Muscle of arm (tissue), 12 donors: ENCODE measurements around the gene PLD5. TPM values are rescaled to one million over a fixed set of nuclear protein-coding genes. Genes with fewer than 3 reads are reported as not detected.
"Not testable (repeated sequence)": the region's sequence is repeated elsewhere in the genome, so short reads cannot be mapped to it uniquely, and the experiment has no call there.

Experiments used
- DNase-seq: peaks from one replicate; pipeline ENCODE4 v3.0.0-alpha.2; 2013
- polyA plus RNA-seq, 12 donors: library from polyadenylated mRNA; unstranded; fragments of 120-200 nt; gene quantifications; one replicate each; pipeline ENCODE4 v1.2.1, GENCODE V29; 2013; ENCODE audit not compliant: insufficient read length in 12 of 12

The PLD5 gene
- polyA plus RNA-seq, 12 donors = 1.0 to 3.2 (median 1.5) TPM; not detected in 2

DNA sequence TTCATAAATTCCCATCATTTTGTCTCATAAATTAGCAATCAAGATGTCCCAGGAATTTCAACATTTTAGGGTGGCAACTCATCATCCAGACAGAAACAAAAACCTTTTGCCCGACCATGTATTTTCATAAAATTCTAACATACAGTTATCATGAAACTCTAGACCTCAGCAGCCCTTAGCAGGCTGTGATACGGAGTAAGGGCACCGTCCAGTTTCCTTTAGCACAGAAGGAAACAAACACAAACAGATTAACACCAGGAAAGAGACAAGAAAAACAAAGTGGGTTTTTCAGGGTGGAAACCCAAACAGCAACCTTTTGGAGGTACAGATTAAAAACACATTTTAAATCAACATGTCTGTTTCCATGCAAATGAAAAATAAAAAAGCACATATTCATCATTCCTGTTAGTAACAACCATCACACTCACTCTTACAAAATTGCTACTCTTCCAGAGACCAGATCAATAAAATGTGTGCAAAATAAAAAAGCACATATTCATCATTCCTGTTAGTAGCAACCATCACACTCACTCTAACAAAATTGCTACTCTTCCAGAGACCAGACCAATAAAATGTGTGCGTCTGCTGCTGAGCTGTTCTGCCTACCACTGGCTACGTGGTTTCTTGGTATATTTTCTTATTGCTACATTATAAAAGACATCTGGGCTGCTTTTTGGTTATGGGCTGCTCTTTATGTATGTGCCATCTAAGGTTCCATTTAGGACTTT lies 241.6 kb downstream of the PLD5 start:
- not testable (repeated sequence) for DNase-seq

DNA sequence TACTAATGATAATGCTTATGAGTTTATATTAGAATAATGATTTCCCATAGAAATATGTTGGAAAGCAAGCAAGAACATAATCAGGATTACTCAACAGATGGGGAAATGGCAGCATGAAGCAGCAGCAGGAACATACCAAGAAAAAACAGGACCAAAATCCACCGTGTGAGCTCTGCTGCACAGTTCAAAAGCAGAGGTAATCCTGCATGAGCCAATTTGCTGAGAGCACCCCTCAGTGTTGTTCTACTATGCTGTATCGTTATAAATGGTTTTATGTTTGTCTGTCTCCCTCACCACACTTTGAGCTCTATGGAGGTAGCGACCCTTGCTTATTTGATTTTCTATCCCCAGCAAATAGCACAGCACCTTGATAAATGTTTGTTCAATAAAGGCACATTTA lies 246.1 kb downstream of the PLD5 start:
- DNase-seq = not testable (repeated sequence)

DNA sequence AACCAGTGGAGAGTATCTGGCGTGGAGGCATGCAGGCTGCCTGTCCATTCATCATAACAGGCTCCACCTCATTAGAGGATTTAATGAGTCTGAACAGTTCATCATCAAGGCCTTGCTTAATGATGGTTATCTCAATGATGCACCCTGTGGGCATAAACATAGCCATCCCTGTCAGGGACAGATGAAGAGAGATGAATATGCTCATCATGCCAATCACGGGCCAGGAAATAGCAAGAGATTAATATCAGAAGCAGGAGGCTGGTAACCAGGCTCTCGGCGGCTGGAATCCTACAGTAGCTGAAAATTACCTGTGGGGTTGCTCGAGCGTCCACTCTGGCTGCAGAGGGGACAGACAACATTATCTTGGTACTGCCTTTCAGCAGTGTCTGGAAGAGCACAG lies 247.7 kb downstream of the PLD5 start:
- not testable (repeated sequence) for DNase-seq

DNA sequence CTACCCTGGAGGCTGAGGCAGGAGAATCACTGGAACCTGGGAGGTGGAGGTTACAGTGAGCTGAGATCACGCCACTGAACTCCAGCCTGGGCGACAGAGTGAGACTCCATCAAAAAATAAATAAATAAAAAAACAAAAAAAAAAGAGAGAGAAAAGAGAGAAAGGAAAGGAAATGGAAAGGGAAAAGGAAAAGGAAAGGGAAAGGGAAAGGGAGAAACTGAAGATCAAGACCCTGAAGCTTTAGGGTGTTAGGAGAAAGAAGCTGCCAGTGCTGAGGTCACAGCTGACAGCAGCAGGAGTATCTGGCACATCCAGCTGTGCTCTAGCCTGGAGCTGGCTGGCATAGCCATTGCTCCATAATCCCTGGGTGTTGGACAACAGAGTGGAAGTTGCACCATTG lies 257.5 kb downstream of the PLD5 start:
- DNase-seq = not testable (repeated sequence)

DNA sequence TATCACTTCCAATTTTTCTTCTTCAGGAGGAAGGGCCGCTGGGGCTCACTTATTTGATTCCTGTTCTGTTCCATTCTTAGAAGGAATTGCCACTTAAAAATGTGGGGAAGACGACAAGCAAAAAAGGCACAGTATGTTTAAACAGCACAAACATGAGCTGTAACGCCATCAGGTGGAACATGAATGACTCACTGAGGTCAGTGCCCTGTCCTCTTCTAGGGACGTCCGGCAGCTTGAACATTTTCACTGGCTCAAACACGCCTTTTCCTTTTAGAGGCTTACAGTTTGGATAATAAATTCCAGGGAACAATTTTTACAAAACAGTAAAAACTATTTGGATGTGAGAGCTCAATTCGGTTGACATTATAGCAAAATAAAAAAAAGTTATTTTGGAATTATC lies 260.1 kb downstream of the PLD5 start:
- DNase-seq = not testable (repeated sequence)

DNA sequence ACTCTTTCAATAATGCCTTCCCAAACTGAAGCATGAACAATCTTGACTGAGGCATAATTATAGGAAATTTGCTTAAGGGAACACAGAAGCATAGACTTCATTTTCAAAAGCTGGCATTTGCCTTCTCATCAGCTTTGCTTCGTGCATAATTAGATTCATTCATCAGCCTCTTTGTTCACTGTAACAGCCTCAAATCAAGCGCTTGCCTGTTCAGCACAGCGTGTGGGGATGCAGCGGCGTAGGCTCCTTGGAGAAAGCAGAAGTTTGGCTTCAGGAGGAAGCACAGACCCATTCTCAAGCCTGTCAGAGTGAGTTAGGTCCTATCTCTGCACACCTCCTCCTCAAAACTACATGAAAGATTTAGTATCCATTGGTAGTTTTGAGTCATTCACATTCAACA lies 279.2 kb downstream of the PLD5 start:
- no peak for DNase-seq

DNA sequence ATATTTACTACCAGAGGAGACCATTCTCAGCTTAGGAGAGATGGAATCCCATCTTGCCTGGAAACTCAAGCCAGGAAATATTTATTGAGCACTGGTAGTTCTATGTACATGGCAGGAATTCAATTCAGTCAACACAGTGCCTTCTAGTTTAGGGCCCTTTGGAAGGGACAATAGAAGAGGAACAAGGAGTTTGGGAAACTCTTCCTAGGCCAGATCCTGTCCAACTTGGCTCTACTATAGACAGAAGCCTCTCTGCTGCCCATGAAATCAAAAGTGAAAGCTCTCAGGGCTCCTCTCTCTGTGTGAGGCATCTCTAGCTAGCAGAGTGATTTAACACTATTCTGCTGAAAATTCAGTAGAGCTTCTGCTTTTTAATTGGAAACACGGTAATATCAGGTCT lies 281.0 kb downstream of the PLD5 start:
- no peak for DNase-seq

DNA sequence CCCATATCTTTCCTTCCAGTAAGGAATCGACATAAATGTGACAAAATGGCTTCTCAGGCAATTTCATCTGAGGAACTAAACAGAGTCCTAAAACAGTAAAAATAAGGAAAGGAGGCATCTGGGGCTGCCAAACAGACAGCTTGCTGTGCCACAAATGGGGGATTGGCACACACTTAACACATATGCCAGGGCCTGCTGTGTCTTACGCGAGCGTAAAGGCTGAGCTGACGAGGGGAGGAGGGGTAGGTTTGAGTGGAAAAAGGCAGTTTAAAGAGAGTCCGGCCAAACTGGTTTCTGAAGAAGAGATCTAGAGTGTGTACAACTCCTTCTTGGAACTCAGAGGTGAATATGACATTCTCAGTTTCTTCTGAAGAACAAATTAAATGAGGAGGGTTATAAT lies 281.5 kb downstream of the PLD5 start:
- DNase-seq = peak; percentile 9

DNA sequence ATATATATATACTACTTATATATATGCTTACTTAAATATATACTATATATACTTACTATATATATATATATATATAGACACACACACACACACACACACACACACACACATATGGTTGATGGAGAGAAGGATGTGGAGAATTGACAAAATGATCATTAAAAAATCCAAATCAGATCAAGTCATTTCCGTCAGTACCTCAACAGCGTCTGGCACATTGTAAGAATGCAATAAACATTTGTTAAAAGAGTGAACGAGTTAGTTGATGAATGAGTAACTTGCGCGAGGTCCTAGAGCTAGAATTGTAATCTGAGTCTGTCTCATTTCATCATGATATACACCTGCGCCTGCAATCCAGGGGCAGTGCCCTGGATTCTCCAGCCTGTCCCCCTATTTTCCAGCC lies 282.6 kb downstream of the PLD5 start:
- no peak for DNase-seq

DNA sequence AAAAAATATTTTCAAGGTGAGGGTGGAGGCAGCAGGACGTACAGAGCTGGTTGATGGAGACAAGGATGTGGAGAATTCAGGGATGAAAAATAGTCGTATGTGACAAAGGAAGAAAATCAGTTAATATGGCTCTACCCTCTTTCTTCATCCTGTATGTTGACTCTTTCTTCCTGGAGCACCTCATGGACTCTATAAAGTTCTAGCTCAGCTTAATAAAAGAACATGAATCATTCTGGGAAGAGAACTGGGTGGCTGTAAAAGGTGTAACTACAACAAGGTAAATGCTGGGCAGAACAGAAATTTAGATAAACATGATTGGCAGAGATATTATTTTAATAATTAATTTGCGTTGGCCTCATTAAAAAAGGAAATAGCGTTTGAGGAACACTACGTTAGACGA lies 283.8 kb downstream of the PLD5 start:
- no peak for DNase-seq

DNA sequence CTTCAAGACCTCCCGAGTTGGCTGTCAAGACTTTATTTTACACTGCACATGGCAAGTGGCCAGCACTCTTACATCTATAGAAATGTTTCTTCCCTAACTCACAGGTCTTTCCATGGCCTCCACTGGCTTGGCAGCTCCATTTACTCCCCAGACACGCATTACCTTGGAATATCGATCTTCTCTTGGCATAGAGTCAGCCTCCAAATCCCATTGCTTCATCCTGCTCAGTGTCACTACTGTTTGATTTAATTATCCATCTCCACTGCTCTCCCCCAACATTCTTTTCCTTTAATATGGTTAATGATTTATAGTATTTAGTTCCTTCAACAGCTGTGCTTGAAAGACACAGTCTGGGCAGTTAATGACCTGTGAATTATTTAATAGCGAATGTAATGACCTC lies 284.4 kb downstream of the PLD5 start:
- DNase-seq = no peak

DNA sequence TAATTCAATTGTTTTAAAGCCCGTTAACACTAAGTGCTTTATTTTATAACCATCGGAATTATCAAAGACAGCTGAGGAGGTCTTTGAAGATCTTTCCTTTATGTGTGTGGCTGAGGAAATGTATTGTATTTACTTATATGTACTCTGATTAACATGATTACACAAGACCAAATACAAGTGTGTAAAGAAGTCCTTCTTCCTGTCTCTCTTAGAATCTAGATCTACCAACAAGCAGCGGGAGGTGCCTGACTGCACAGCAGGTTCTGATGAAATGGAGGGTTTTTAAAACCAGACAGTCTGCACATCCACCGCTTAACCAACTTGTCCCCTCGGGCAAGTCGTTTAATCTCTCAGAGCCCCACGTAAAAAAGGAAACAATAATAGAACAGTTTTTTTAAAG lies 285.1 kb downstream of the PLD5 start:
- no peak for DNase-seq

DNA sequence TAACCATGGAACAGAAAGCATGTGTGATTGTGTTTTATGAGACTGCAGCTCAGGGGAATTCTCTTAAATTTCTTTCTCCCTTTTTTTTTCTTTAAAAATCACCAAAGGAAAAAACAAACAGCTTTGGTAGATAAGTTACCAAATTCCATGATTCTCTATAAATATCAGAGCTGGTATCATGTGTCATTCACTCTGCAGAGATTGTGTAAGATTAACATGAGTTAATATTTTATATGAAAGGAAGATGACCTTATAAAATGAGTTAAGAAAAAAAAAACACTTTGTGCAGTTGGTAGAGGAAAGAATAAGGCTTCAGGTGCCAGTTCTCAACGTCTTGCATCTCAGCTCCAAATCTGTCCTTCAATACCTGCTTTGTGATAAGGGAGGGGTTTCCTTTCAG lies 287.4 kb downstream of the PLD5 start:
- DNase-seq = no peak

DNA sequence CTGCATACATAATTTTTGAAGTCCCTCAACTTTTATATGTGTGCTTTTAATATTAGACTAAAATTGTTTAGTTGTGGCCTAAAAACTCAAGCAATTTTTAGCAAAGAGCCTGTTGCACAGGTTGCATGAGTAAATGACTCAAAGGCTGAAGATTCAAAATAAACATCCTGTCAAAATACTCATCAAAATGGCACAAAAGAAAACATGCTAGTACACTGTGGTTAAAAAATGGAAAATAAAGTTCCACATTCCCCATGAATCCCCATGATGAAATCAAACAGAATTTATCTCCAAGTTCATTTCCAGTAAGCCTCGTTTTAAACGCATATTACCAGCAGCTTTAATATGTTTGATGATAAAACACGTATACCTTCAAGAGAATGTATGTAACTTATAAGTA lies 295.5 kb downstream of the PLD5 start:
- DNase-seq = no peak

DNA sequence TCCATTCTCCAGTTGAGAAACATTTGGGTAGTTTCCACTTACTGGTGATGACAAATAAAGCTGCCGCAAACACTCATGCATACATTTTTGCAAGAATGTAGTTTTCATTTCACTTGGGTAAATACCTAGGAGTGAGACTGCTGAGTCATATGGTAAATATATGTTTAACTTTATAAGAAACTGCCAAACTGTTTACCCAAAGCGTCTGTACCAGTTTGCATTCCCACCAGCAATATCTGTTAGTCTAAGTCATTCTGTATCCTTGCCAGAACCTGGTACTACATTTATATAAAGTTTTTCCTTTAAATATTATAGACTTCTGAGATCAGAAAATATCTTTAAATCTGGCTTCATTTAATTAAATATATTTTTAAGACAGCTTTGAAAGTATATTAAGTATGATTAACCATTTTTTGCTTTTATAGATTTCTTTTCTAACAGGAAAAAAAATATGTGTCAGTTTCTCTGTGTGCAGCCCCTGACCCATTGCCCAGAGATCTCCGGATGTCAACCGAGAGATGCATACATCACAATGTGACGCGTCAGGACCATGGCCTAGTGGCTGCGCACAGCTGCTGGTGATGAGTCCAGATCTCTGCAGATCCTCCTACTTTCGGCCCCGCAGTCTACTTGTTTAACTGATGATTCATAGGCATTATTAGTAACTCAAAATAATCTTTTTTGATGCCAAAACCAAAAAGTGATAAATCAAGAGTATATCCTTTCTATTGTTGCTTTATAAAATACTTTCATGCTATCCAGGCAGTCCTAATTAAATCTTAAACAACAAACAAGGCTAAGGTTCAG lies 298.5 kb downstream of the PLD5 start:
- DNase-seq = no peak

DNA sequence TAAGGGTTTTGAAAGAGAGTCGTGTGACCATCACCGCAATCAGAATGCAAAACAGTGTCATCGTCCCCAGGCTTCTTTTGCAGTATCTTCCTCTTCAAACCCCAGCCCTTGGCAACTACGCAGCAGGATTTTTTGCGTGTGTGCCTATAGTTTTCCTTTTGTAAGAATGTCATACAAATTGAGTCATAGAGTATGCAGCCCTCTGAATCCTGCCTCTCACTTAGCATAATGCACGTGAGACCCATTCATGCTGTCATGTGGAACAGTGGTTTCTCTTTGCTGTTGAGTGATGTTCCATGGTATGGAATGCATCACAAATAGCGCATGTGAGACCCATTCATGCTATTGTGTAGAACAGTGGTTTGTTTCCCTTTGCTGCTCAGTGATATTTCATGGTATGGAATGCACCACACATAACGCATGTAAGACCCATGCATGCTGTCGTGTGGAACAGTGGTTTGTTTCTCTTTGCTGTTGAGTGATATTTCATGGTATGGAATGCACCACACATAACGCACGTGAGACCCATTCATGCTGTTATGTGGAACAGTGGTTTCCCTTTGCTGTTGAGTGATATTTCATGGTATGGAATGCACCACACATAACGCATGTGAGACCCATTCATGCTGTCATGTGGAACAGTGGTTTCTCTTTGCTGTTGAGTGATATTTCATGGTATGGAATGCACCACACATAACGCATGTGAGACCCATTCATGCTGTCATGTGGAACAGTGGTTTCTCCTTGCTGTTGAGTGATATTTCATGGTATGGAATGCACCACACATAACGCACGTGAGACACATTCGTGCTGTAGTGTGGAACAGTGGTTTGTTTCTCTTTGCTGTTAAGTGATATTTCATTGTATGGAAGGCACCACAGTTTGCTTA lies 299.4 kb downstream of the PLD5 start:
- not testable (repeated sequence) for DNase-seq

DNA sequence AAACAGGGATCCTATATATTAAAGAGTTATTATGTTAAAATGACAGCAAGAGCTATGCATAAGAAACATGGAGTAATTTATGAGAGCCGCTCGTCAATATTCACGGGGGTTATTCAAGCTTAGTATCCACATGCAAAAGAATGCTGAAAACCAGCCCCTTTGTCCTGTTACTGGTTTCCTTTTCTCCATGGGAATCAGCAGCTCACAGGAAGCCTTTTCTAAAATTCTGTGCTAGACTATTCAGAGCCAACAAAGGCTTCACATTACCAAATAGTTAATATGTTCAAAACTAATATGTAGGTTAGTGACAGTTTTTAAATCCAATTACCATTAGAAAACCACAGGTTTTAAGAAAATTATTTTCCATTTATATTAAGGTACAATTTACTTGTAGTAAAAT lies 300.0 kb downstream of the PLD5 start:
- no peak for DNase-seq

DNA sequence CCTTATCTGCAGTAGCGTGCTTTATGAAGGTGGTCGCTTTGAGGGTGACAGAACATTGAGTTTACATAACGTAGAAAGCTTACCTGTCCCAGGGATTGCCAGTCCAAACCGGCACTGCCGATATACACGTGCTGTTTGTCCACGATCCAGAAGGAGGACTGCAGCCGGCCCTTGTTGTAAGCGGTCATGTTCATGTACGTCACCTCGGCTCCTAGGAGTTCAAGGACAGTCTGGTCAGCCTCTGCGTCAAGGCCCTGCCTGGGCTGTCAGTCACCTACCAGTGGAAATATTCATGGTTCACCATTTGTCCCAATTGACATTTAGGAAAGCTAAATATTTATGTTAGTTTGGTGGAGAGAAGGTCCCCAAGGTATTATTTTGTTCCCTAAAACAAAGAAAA lies 304.6 kb downstream of the PLD5 start:
- DNase-seq = no peak

DNA sequence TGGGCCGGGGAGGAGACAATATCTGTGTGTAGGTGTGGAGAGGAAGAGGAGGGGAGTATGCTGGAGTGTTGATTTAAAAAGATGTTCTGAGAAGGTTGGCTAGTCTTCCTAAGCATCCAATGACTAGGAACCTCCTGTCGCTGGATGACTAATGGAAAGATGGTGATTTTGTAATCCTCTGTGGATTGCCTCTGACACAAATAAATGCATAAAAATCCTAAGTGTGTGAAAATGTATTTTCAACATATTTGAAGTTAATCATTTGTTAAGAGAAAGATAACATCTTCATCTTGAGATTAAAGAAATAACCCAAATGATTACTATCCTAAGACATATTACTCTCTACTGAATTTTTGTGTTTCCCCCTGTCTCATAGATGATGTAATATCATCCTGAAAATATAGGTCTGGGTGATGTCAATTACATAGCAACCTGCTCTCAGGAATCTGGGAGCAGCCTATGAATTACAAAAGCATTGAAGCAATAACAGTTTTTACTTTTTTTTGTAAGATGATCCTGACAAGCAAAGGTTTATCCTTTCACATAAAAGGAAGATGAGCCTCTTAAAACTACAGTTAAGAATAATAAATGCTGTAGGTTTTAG lies 305.1 kb downstream of the PLD5 start:
- DNase-seq = no peak

DNA sequence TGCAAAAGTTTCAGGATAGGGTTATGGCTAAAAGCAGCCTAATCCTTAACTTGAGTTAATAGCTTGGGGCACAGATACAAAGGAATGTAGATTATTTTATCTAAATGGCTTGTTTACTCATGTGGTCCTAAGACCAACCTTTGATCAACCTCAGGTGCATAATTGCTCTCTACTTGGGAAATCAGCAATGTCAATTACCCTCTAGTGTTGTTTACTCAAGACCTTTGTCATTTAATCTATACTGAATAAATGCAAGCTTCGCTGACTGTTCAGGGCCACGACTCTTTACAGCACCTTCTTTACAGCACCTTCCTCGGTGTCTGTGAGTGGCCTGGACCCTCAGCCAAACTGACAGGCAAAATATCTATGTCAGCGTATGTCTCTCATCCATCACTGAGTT lies 308.1 kb downstream of the PLD5 start:
- DNase-seq = no peak

DNA sequence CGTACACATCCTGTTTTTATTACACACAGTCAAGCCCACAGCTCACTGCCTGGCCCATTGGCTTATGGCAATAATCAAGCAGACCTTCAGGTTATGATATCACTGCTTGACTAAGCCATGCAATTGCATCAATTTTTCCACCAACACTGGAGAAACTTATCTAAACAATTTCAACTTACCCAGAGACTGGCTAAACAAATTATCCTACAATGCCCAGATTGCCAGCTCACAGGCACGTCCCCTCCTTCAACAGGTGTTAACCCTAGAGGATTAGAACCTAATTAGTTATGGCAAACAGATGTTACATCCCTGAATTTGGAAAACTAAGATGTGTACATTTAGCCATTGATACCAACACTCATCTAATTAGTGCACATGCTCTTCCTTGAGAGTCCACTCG lies 310.0 kb downstream of the PLD5 start:
- not testable (repeated sequence) for DNase-seq

DNA sequence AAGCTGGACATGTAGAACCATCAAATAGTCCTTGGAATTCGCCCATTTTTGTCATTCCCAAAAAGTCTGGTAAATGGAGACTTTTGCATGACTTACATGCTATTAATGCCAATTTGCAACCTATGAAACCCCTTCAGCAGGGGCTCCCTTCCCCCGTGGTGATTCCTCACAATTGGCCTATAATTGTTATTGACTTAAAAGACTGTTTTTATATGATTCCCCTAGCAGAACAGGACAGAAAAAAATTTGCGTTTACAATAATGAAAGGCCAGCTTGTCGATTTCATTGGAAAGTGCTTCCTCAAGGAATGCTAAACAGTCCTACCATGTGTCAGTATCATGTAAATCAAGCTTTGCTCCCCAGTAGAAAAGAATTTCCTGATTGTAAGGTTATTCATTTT lies 311.5 kb downstream of the PLD5 start:
- DNase-seq = not testable (repeated sequence)
